Panc1 (cell line): ENCODE data around the gene ILDR1. TPM values are rescaled to one million over a fixed set of nuclear protein-coding genes. Genes with fewer than 3 reads are reported as not detected.

Source experiments
- ATAC-seq: fragments of 200-7000 bp; cut with Tn5 transposase; 2 replicates; pipeline ENCODE4 v1.9.1; 2020; ENCODE audit warnings: mild to moderate bottlenecking, moderate library complexity
- BruUV-seq: library from RNA; stranded (reverse); fragments of 400-500 nt; replicated peaks from 2 replicates; lab custom pipeline; 2021; lab: Mats Ljungman, UMichigan
- CTCF ChIA-PET: fragments of 300-600 bp; sonication (Branson Sonifier 250); formaldehyde crosslinking; loops from one replicate; lab custom pipeline; 2022; ENCODE audit warnings: antibody characterized with exemption; lab: Charles Lee
- POLR2A ChIA-PET: fragments of 300-600 bp; sonication (Branson Sonifier 250); formaldehyde crosslinking; loops from one replicate; lab custom pipeline; 2022; ENCODE audit warnings: antibody characterized with exemption; lab: Charles Lee
- DNase-seq: peaks from one replicate; pipeline ENCODE4 v3.0.0-alpha.2; 2010; ENCODE audit warnings: low read depth, low spot score
- H3K27ac ChIP-seq: 2 replicates; pipeline ENCODE4 v1.5.1; 2011; ENCODE audit warnings: mild to moderate bottlenecking, low read length, inconsistent platforms
- H3K27me3 ChIP-seq: fragments of 200-500 bp; sonication (Bioruptor generic); 2 replicates; pipeline ENCODE4 v1.6.0; 2014; ENCODE audit warnings: low read length, inconsistent platforms; ENCODE audit not compliant: control insufficient read depth, insufficient read depth
- H3K36me3 ChIP-seq: fragments of 200-500 bp; sonication (Bioruptor generic); 2 replicates; pipeline ENCODE4 v1.5.1; 2014; ENCODE audit warnings: inconsistent platforms, mild to moderate bottlenecking, low read length, moderate library complexity; ENCODE audit not compliant: control insufficient read depth, insufficient read depth
- H3K4me1 ChIP-seq: 2 replicates; pipeline ENCODE4 v1.5.1; 2011; ENCODE audit warnings: inconsistent platforms, mild to moderate bottlenecking, low read length, moderate library complexity; ENCODE audit not compliant: control insufficient read depth, insufficient read depth
- H3K4me3 ChIP-seq, 2 experiments: 2 replicates each; pipeline ENCODE4 v1.5.1; 2011 to 2012; ENCODE audit warnings: low read depth in 2 of 2, low read length in 2 of 2, mild to moderate bottlenecking in 2 of 2, inconsistent platforms in 1 of 2, moderate library complexity in 1 of 2
- H3K9me3 ChIP-seq: fragments of 200-500 bp; sonication (Bioruptor generic); 2 replicates; pipeline ENCODE4 v1.5.1; 2014; ENCODE audit warnings: low read depth, mild to moderate bottlenecking, inconsistent platforms, low read length, moderate library complexity; ENCODE audit not compliant: control insufficient read depth, insufficient read depth
- CTCF ChIP-seq: fragments of 450-650 bp; IDR thresholded peaks from 2 replicates; pipeline ENCODE4 v1.5.1; 2017; ENCODE audit warnings: mild to moderate bottlenecking
- POLR2AphosphoS5 ChIP-seq: IDR thresholded peaks from 2 replicates; pipeline ENCODE4 v1.6.1; 2012; ENCODE audit warnings: mild to moderate bottlenecking, low read depth, low read length, moderate library complexity
- REST ChIP-seq, 2 experiments: IDR thresholded peaks; 2 replicates each; pipeline ENCODE4 v1.6.1; 2011 to 2012; ENCODE audit warnings: low read depth in 2 of 2, control low read depth in 1 of 2, low read length in 1 of 2, mild to moderate bottlenecking in 1 of 2, moderate library complexity in 1 of 2; ENCODE audit not compliant: insufficient read depth in 1 of 2
- SIN3A ChIP-seq: IDR thresholded peaks from 2 replicates; pipeline ENCODE4 v1.6.1; 2012; ENCODE audit warnings: low read depth, mild to moderate bottlenecking, low read length, moderate library complexity, borderline replicate concordance; ENCODE audit not compliant: insufficient read depth
- TCF7L2 ChIP-seq: IDR thresholded peaks from 2 replicates; pipeline ENCODE4 v1.6.1; 2011; ENCODE audit warnings: mild to moderate bottlenecking, low read depth, low read length, inconsistent platforms
- in situ Hi-C: cut with HindIII; loops from 2 replicates; pipeline ENCODE4 v1.10.0; 2016; ENCODE audit warnings: low sequenced_read_pairs, low pct_unique_long_range_greater_than_20kb
- intact Hi-C: fragments of 100-400 bp; cut with micrococcal nuclease; formaldehyde crosslinking; loops from one replicate; pipeline ENCODE4 v1.10.0; 2022; ENCODE audit not compliant: unreplicated experiment
- total RNA-seq: library from RNA; stranded (reverse); gene quantifications from one replicate; pipeline ENCODE4 v1.2.1, GENCODE V29; 2021; ENCODE audit not compliant: unreplicated experiment

ILDR1 gene
- total RNA-seq, 1 experiment from 2014 or later, result not detected

DNA sequence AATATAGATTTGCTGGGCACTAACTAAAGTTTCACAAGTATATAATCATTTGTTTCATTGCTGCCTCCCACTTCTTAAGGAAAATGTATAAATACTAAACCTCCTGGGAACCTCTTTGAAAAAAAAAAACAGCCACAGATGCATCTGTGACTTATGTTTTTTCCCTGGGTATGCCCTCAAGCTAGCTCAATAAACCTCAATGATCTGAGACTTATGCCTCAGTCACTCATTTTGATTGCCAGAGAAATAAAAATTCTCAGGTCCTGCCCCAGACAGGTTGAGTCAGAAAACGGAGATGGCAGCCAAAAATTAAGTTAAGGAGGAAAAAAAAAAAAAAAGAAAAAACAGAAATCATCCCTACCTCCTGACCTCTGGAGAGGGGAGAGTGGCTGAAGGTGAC, 22.1 kb downstream of the ILDR1 start:
- ChIA-PET CTCF (no interaction called here), POLR2A (no interaction called here)
- H3K27ac ChIP-seq, result no peak overlapping the region
- H3K27me3 ChIP-seq, result peaks cover 8% of the 10 kb centered on the region; the same call in 1 of the 2 replicates
- no peaks in the 10 kb centered on the region for H3K9me3 ChIP-seq
- H3K4me1 ChIP-seq, result no peaks in the 10 kb centered on the region
- no TSS peak for BruUV-seq
- DNase-seq (no peak), ATAC-seq (no peak)
- no peak overlapping the region for H3K4me3 ChIP-seq
- intact Hi-C loops (loop anchor here (5.0 kb wide), 1 partner anchor 453 kb away; the partner anchor contains the start of gene POLQ), in situ Hi-C loops (no loop called here)
- H3K36me3 ChIP-seq, result no peaks in the 10 kb centered on the region
- TF ChIP-seq CTCF (no peak), REST (IDR thresholded peaks at IDR 0.05; ENCODE audit: insufficient read depth in 1 of 2, low read depth in 2 of 2, low read length in 1 of 2) (no peak), TCF7L2 (no peak), POLR2AphosphoS5 (no peak), SIN3A (no peak)

DNA sequence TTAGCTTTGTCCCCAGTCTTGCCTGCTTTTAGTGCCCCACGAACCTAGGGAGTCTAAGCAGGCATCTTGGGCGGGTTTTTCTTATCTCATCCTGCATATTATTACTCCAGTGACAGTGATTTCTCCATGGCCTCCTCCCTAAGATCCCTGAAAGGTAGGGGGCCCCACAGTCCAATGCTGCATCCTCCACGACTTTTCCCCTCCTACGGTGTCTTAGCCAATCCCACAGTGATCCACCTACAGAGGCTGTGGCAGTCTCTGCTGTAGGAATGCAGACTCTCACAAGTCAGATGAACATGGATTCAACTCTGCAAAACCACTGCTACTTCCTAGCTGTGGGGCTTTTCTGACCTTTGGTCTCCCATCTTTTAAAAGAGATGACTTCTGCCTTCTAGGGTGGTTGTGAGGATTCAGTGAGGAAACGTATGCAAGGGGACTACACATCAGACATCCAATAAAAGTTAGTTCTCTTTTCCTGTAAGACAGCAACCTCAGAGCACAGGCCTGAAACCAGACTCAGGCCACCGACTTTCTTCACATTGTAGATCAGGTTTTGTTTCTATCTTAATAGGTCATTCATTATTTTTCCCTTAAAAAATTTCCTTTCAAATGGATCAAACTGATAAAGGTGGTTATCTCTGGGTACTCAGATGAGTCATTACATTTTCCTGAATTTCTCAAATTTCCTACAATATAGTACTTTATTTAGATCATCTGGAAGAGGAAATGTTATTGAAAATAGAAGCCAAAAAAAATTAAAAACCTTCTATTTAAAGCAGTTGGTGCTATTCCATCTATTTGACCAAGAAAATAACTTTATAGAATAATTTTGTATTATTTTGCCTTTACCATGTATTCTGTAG, 23.2 kb downstream of the ILDR1 start:
- CTCF ChIA-PET, result no interaction called here
- H3K27me3 ChIP-seq, result peaks cover 8% of the 10 kb centered on the region; the same call in 1 of the 2 replicates
- H3K36me3 ChIP-seq, result no peaks in the 10 kb centered on the region
- H3K4me3 ChIP-seq, result no peak overlapping the region
- in situ Hi-C loops (no loop called here), intact Hi-C loops (loop anchor here (5.0 kb wide), 1 partner anchor 452 kb away; the partner anchor contains the start of gene POLQ)
- ATAC-seq, result no peak
- no peaks in the 10 kb centered on the region for H3K9me3 ChIP-seq
- no peaks in the 10 kb centered on the region for H3K4me1 ChIP-seq
- no peak for DNase-seq
- H3K27ac ChIP-seq, result no peak overlapping the region
- TF ChIP-seq REST (IDR thresholded peaks at IDR 0.05; ENCODE audit: insufficient read depth in 1 of 2, low read depth in 2 of 2, low read length in 1 of 2), result no peak
- no peak for TF ChIP-seq POLR2AphosphoS5
- no peak for TF ChIP-seq CTCF
- TF ChIP-seq SIN3A, result no peak
- TF ChIP-seq TCF7L2, result no peak
- no TSS peak for BruUV-seq
- POLR2A ChIA-PET, result no interaction called here
